HG02981 (cell line): ENCODE results near the gene VPS45.

Source experiments
- ATAC-seq: cut with Tn5 transposase; IDR thresholded peaks from one replicate; pipeline ENCODE4 v1.9.1; 2021; ENCODE audit warnings: mild to moderate bottlenecking, moderate library complexity; ENCODE audit not compliant: unreplicated experiment

The VPS45 gene

GRCh38 chr1:150156868-150157603 lies 89.5 kb downstream of the VPS45 start:
- no peak for ATAC-seq

DNA sequence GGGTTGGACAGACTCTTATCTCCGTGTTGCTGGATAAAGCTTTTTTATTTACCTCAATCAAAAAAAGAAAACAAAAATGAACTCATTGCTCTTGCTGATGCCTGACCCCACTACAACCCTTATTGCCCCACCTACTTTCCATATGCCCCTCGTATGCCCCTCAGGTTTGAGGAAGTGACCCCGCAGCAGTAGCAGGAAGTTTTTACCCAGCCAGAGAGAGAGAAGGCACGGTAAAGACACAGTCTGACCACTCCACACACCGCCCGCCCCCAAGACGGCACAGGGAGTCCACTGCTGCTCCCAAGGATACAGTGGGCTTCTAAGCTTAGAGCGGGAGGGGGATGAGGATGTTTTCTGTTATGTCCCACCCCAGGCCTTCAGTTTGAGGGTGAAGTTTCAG lies 92.0 kb downstream of the VPS45 start:
- no peak for ATAC-seq

- no peak for ATAC-seq
These were observed 93.5 kb downstream of the VPS45 start for GRCh38 chr1:150160964-150161621.

DNA sequence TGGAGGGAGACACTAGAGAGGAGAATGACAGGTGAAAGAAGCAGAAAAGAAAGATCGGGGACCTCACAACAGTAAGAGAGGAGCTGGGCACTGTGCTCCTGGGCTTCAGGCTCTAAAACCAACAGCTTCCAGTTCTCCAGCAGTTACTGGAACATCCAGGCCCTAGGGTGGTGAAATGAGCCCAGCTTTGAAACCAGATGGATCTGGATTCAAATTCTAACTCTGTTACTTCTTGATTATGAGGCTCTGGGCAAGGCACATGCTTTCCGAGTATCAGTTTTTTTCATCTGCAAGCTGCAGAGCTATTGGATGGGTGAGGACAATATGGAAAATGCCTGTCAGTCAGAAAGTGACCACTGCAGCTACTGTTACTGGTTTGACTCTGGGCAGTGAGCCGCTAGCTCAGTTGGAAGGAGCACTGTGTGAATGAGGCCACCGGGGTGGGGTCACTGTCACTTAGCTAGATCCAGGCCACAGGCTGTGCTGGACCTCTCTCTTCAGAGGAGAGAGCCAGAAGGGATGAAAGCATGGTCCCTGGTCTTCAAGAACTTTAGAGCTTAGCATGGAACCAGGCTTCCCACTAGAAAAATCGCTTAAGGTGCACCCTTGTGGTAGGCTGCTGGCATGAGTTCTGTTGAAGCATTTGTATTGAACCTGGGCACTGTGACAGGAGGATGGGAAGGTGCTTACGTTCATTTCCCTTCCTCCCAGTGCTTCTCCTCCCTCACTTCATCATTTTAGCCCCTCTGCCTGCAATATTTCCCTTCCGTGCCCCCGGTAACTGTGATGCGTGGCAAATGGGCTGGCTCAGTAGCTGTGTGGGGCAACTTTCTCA lies 94.4 kb downstream of the VPS45 start:
- ATAC-seq = no peak

DNA sequence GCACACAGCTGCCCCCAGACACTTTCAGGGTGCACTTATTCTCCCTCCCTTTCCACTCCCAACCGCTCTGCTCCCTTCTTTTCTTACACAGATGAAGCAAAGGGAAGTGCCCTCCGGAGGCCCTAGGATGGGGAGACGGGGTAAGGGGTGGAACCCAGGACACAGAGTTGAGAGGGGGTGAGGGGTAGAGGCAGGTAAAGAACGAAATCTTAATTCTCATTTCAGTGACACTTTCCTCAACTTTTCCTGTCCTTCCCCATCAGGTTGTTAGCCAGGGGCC lies 94.9 kb downstream of the VPS45 start:
- no peak for ATAC-seq

- peak; percentile 41 for ATAC-seq
These were observed 95.5 kb downstream of the VPS45 start for GRCh38 chr1:150162862-150163706.

GRCh38 chr1:150164224-150164623 lies 96.6 kb downstream of the VPS45 start:
- no peak for ATAC-seq

DNA sequence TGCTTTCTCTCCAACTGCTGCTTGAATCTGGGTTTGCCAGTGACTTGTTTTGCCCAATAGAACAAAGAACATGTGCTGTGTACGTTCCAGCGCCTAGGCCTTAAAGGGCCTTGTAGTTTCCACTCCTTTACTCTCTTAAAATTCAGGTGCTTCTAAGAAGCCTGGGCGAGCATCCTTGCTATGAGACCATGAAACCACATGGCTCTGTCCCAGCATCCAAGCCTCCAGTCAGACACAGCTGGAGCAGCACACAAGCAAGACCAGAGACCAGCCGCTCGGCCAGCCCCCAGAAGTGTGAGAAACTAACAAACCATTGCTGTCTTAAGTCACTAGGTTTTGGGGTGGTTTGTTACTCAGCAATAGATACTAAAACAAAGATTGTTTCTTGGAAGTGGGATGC lies 97.2 kb downstream of the VPS45 start:
- no peak for ATAC-seq

- ATAC-seq = no peak
These were observed 98.3 kb downstream of the VPS45 start for GRCh38 chr1:150165622-150166612.

GRCh38 chr1:150168960-150169601 lies 101.5 kb downstream of the VPS45 start:
- ATAC-seq = no peak

DNA sequence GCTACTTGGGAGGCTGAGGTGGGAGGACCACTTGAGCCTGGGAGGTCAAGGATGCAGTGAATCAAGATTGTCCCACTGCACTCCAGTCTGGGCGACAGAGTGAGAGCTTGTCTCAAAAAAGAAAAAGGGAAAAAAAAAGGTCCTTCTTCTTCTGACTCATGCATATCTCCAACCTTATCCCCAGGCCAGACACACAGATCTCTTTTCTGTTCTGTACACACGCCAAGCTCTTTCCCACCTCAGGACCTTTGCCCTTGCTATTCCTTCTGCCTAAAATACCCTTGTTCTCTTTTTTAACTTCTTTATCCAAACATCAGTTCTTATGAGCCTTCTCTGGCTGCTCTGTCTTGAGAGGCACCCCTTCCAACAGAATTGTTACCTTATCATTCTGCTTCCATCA lies 104.2 kb downstream of the VPS45 start:
- no peak for ATAC-seq

DNA sequence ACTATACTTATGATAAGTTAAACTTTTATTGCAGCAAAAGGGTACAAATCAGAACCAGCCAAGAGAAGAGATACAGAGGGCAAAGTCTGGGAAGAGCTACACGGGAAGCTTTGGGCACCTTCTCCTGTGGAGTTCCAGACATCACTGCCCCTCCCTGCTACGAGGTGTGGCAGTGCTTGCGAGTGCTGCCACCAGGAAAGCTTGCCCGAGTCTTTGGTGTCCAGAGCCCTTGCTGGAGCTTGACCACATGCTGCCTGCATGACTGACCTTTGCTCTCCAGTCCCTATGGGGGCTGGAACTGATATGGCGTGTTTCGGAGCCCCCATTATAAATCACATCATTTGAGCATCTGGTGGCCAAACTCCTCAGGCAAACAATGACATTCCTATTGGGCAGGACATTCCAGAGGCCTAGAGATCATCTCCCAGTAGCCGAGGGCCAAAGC lies 105.6 kb downstream of the VPS45 start:
- no peak for ATAC-seq

DNA sequence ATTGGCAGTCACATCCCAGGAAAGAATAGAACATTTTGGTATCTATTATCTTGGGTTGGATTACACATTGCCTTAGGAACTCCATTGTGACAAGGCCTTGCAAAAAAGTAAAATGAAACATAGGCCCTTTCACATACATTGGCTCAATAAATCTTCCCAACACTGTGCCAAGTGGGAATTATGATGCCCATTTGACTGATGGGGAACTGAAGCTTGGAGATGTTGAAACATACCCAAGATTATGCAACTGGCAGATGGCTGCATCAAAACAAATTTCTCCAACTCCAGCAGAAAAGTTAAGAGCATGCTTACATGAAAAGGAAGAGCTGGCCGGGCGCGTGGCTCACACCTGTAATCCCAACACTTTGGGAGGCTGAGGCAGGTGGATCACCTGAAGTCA lies 109.0 kb downstream of the VPS45 start:
- ATAC-seq = no peak

GRCh38 chr1:150178548-150178947 lies 111.0 kb downstream of the VPS45 start:
- ATAC-seq = no peak

- no peak for ATAC-seq
These were observed 112.3 kb downstream of the VPS45 start for GRCh38 chr1:150179867-150180266.

DNA sequence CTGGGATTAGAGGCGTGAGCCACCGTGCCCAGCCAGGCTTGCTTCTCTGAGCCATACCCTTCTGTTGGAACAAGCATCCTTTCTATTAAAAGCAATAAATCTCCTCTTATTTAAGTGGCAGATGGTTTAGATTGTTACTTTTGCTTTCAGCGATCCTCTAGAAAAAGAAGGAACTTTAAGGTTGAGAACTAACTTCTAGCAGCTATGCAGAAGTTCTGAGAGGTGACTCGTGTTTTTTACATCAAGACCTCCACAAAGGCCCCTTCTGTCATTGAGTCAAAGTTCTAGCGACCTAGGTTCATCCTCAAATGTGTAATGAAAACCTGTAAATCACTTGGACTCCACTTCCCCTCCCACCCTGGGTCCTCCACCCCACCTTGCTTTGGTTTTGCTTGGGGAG lies 112.9 kb downstream of the VPS45 start:
- ATAC-seq = no peak

GRCh38 chr1:150182247-150182646 lies 114.7 kb downstream of the VPS45 start:
- ATAC-seq = no peak

- ATAC-seq = no peak
These were observed 115.5 kb downstream of the VPS45 start for GRCh38 chr1:150183061-150183460.

GRCh38 chr1:150185481-150185880 lies 117.9 kb downstream of the VPS45 start:
- no peak for ATAC-seq
